Activated CD8-positive, alpha-beta memory T cell treated with anti-CD3 and anti-CD28 coated beads for 4 hours (primary cell): ENCODE results near the gene CLDN15.

ENCODE experiments used
- DNase-seq, 2 donors: peaks; one replicate each; pipeline ENCODE4 v3.0.0-alpha.2; 2020; ENCODE audit warnings: low read depth in 2 of 2

Gene CLDN15

DNA sequence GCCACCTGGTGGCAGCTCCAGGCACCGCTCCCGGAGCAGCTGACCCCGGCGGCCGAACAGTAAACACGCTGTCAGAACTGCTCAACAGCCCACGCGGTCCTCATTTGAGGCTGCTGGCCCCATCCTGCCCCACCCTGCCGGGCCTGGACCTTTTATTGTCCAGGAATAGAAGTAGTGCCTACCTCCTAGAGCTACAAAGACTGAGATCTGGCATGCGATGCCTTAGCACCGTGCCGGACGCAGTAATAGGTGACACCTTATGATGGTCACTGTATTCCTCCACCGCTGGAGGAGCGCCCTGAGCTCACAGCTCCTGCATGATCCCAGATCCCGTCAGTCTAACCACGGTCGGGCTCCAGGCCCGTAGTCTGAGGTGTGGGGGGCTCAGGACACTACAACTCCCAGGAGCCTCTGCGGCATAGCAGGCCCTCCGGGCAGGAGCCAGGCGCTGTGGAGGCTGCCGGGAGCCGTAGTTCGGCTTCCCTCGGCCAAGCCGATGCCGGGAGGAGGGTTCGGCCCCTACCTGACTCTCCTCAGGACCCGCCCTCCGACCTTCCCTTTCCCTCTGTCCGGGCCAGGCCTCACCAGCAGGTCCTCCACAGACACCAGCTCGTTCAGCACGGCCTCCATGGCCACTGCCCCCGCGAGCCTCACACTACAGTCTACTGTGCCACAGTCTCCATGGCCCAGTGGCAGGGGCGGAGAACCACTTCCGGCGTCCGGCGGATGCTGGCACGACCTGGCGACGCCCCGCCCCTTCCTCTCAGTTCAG is 7.0 kb upstream of the CLDN15 start, which contains the start of gene FIS1:
Gene FIS1 (minus strand): TSS at position 707 of the 772 bp plus-strand sequence. CDS start 77 bp downstream, at position 630.
- DNase-seq, result peak; percentile 78 to 86

DNA sequence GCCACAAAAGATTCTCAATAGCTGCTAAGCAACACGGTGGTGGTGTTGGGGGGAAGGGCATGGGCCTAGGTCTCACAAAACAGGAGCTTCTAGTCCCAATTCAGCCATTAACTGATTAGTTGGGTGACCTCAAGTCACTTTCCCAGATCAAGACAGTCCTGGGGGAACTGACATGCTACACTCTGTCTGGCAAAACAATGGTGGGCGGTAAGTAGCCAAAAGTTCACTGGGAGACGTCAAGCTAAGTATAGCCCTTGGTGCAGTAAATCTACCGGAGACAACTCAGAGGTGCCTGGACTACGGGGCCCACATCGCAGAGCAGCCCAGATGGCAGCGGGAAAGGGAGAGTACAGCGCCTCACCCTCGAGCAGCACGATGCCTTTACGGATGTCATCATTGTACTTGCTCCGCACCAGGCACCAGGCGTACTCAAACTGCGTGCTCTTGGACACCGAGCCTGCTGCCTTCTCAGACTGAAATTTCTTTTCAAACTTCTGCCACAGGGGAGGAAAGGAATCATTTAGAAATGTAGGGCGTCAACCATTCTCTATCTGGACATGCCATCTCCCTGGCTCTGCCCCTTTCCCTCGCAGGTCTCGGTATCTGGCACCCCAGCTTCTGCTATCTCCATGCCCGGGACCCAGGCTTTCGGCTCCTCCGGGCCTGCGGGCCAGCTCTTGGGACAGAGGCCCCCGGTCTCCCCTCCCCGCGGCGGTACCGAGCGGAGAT is 6.2 kb upstream of the CLDN15 start:
- DNase-seq, result no peak

DNA sequence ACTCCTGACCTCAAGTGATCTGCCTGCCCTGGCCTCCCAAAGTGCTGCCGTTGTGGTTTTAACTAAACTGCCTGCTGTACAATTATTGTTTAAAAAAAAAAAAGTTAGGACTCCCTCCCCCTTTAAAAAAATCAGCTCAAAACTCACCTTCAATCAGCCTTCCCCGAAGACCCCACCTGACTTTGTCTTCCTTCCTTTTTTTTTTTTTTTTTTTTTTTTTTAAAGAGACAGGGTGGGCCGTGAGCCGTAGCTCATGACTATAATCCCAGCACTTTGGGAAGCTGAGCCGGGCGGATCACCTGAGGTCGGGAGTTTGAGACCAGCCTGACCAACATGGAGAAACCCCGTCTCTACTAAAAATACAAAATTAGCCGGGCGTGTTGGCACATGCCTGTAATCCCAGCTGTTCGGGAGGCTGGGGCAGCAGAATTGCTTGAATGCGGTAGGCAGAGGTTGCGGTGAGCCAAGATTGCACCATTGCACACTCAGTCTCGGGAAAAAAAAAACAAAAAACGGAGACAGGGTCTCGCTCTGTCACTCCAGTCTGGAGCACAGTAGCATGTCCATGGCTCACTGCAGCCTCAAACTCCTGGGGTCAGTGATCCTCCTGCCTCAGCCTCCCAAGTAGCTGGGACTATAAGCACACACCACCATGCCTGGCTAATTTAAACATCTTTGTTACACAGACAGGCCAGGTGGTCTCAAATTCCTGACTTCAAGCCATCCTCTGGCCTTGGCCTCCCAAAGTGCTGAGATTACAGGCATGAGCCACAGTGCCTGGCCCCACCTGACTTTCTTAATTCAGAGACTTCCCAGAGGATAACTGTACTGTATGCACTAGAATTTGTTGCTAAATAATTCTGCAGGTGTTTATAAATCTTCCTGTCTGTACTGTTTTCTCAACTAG is 4.1 kb upstream of the CLDN15 start:
- no peak for DNase-seq

DNA sequence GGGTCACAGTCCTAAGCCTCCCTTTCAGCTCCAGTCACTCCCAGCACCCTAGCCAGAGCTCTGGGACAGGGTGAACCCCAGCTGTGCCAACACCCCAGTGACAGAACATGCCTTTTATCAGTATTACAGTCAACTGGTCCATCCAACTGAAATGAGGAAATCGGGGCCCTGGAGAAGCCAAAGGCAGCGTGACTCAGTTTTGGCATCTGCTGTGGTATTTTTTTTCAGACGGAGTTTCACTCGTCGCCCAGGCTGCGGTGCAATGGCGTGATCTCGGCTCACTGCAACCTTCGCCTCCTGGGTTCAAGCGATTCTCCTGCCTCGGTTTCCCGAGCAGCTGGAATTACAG is 3.4 kb upstream of the CLDN15 start:
- DNase-seq, result no peak

DNA sequence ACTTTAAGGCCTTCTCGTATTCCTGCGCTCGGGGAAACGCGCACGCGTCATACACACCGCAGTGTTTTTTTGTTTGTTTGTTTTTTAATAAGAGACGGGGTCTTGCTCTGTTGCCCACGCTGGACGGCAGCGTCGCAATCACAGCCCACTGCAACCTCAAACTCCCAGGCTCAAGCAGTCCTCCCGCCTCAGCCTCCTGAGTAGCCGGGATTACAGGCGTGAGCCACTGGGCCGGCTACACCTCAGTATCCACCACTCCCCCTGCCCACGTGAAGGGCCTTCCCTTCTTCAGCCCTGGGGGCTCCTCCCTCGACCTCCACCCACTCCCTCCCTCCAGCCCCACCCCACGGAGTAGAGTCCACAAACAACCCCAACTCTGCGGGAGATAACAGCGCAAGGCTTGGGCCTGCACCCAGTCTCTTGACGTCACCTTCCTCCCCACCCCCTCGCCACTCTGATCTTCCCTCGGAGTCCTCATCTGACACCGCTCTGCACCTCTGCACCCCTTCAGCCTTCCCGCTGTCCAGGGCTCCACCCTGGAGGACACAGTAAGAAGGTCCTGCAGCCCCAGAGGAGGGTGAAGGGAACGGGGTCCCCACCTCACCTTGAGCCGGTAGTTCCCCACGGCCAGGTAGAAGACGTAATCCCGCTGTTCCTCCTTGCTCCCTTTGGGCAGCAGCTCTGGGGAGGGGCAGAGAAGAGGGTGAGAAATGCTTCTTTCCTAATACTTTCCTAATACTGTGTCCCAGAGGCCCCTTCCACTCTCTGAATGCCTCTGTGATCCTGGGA is 2.8 kb upstream of the CLDN15 start:
- DNase-seq, result no peak

DNA sequence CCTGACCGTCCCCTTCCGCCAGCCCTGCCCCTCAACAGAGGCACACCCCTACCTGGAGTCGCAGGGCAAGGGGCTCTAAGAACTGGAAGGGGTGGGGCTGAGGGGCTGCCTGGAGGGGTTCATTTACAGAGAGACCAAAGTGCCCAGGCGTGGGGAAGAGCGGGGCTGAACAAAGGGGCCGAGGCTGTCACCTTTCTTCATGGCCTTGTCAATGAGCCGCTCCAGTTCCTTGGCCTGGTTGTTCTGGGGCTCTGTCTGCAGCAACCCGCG is 2.3 kb upstream of the CLDN15 start:
- DNase-seq, result no peak

DNA sequence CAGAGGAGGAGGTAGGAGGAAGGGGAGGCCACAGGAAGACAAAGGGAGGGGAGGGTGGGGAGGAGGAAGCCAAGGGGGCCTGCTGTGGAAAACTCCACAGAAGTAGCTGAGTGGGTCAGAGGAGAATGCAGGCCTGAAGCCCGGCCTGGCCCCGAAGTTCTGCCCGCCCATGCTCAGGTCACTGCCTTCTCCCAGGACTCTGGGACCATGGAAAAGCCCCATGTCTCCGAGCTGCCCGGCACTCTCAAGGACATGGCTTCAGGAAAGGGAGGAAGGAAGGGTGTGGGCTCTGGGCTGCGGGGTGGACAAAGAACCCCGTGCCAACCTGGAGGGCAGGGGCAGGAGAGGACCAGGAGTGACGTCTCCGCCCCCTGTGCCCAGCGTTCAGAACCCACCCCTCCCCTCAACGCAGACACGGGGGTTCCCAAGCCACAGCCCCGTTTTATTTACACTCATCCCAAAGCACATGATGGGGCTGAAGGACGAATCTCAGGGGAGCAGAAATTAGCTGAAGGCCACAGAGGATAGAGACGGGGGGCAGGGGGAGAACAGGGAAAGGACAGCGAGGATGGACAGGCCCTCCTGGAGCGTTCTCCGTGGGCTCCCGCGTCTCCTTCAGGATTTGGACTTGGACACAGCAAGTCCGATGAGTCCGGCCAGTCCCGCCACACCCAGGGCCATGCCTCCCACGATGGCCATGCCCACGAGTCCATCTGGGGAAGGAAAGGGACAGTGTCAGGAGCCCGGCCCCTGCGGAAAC is 1.8 kb upstream of the CLDN15 start:
- DNase-seq, result no peak

DNA sequence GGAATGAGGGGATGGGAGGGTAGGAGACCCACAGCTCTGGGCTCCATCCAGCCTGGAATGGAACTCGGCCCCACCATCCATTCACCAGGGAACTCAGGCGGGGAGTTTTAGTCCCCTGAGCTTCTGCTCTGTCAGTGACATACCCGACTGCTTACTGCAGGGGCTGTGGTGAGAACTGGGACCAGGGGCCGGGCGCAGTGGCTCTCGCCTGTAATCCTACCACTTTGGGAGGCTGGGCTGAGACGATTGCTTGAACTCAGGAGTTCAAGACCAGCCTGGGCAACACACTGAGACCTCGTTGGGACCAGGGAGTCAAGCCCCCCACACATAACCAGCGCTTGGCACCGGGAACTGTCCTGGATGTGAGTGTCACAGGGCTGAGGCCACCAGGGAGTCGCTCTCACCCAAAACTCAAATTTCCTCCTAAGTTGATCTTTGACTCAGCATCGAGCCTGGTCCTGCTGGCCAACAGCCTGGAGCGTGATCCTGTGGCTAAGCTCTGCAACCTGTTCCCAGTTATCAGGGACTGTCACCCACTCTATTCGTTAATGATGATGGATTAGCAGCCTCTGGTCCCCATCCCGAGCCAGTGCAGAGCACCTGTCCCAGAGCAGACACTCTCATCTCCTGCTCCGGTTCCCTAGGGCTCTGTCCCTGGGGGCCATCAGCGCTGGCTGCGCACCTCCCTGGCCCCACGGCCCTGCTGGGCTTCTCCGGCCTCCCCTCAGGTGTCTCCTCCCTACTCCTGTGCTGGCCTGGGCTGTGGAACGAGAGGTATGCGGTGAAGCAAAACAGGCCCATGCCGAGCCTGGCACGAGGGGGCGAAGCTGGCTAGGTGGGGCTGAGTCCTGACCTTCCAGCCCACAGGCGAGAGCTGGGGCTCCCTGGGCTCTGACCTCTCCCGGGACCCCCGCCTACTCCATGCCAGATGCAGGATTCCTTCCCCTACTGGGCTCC is 902 bp upstream of the CLDN15 start:
- no peak for DNase-seq

DNA sequence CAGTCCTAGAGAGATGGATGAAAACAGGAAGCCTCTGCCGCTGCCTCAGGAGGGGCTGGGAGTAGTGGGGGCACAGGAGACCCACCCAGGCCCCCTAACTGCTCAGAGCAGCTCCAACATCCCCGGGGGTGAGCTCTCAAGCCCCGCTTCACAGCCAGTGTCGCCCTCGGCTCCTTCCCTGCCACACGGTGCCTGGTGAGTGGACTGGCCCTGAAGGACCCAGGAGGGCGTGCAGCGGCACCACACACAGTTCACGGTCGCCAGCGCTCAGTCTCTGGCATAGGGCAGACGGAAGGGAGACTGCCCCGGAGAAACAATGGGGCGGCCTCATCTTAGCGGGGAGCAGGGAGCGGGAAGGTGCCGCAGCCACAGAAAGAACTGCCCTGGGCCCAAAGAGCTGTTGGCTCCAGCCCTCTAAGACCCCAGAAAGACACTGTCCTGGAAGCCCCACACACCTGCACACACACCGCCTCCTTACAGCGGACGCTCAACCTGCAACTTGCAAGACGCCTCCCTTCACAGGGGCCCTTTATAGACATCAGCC is 1.2 kb downstream of the CLDN15 start:
- DNase-seq, result no peak

DNA sequence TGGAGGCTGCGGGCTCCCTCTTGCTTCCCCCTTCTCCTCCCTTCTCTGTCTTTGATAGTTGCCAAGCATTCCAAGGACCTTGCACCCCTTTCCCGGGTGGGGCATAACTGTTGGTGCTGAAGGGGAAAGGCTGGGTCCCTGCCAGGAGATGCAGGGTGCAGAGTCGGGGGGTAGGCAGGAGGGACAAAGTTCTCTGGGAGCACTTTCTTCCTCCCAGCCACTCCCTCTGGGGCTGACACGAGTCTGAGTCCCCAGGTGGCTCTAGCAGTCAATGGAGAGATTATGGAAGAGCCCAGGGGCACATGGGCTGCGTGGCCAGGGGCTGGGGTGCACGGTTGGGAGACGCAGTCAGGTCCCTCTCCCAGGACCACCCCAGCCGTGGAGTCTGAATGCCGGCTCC is 2.1 kb downstream of the CLDN15 start:
- DNase-seq, result no peak

DNA sequence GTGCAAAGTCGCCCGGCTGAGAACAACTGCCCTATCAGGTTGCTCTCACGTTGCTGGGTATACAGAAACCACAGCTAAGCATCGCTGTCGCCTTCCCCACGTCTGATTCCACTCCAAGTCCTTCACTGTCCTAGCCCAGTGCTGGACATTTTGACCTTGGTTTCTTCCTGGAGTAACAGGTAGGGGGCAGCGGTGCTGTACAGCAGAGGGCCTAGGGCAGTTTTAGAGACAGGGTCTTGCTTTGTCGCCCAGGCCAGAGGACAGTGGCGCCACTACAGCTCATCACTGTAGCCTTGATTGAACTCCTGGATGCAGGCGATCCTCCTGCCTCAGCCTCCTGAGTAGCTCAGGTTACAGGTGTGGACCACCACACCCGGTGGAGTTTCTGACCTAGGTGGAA is 2.6 kb downstream of the CLDN15 start:
- no peak for DNase-seq

DNA sequence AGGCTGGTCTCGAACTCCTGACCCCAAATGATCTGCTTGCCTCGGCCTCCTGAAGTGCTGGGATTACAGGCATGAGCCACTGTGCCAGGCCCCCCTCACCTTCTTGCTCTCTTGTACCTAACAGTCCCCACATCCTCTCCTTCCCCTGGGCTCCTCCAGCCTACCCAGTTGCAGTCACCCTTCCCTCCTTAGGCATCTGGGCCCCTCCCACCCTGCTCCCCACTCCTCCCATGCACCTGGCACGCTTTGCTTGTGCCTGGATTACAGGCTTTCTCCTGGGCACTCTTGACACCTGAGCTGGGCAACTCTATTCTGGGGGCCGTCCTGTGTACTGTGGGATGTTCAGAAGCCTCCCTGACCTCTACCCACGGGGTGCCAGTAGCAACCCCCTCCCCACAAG is 3.0 kb downstream of the CLDN15 start:
- no peak for DNase-seq

DNA sequence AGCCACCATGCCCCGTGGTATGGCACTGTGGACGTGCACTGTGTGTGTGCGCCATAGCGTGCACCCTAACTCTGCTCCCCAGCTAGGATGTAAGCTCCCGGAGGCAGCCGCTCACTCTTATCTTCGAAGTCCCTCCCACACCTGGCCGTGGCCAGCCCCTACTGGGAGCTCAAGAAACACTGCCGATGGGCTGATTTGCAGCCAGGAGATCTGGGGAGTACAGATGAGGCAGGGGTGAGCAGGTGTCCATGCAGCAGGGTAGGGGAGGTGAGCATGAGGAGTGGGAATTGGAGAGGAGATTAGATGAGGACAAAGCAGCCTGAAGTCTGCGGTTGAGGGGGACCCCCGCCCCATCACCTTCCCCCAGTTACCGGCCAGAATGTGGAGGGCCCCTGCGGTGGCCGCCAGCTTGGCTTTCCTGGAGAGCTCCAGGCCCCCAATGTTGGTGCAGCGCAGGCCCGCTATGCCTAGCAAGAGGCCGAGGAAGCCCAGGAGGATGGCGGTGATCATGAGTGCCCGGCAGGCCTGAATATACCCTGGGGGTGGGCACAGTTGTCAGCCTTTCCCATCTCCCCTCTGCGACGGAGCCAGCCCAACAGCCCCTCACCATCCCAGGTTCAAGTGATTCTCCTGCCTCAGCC is 3.6 kb downstream of the CLDN15 start:
- DNase-seq, result no peak

DNA sequence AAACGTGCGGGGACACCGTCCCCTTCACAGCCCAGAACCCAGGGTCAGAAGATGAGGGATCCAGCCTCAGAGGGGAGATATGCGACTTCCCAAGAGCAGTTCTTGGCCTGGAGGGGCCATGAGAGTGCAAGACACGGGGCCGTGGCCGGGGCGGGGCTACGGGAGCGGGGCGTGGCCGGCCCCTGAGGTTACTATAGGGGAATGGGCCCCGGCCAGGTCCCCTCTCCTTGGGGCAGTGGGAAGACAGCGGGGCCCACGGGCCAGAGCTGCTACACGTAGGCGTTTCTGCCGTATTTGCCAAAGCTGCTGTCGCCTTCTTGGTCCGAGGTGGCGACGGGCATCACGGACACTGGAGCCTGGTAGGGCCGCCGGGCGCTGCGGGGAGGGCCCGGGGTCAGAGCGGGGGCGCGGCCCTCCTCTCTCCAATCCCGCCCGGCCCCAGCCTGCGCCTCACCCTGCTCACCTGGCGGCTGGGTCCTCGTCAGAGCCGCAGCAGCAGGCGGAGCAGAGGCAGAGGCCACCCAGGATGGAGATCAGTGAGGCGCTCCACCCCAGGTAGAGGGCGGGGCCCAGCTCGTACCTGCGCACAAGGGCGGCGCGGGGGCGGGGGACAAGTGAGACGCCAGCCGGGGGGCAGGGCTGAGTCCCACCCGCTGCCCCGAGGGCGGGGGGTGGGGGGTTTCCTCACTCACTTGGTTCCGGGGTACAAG is 5.3 kb downstream of the CLDN15 start:
- no peak for DNase-seq

DNA sequence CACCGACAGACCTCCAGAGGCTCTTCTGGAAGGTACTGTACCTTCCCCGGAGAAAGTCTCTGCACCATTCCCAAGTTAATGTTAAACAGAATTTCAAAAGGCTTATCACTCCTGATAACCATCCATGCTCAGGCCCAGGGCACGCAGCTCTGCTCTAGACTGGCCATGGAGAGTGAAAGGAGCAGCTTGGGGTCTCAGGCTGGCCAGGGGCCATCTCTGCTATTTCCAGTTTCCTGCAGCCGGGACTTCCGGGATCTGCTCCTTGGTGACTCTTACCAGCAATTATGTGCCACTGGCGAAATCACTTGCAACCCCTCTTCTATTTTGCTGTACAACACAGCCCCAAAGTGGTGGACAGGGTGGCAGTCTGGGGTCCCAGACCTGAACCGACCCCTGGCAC is 6.0 kb downstream of the CLDN15 start:
- DNase-seq, result no peak

DNA sequence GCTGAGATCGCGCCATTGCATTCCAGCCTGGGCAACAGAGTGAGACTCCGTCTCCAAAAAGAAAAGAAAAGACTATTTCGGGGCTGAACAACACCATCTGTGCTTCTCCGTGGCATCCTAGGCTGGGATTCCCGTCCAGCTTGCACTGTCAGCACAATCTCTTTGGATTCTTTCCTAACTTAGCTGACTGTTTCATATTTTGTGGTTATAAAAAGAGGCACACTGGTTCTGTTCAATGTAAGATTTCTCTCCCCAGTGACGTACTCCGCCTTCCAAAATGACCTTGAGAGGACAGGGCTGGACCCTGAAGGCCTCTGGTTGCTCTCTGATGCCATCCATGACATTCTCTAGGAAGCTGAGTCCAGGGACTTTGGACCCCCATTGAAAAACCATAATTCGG is 10.9 kb downstream of the CLDN15 start:
- no peak for DNase-seq

DNA sequence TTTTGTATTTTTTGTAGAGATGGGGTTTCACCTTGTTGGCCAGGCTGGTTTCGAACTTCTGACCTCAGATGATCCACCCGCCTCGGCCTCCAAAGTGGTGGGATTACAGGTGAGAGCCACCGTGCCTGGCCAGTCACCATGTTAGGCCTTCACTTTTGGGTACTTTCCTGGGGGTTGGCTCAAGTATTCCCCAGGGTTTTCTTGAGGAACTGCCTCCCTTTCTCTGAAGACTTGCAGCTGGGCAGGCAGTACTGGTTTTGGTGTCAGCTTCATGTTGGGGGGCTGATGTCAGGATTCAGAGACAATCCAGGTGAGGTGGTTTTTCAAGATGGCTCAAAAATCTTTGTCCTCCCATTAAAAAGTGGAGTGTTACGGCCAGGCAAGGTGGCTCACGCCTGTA is 12.0 kb downstream of the CLDN15 start:
- DNase-seq, result no peak

DNA sequence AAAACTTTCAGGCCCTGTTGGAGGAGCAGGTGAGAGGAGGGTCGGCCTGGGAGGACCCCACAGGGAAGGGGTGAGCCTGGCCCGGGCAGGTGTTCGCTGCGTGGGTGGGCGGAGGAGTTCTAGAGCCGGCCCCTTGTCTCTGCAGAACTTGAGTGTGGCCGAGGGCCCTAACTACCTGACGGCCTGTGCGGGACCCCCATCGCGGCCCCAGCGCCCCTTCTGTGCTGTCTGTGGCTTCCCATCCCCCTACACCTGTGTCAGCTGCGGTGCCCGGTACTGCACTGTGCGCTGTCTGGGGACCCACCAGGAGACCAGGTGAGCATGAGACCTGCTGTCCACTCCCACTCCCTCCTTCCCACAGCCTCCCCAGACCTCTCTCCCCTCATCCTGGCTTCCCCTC is 14.1 kb downstream of the CLDN15 start:
- no peak for DNase-seq
